WTC11 (cell line): ENCODE measurements around the gene SCN4A. TPM values are rescaled to one million over a fixed set of nuclear protein-coding genes. Genes with fewer than 3 reads are reported as not detected.

Experiments
- ATAC-seq: fragments of 200-7000 bp; cut with Tn5 transposase; 2 replicates; pipeline ENCODE4 v1.10.0; 2021; ENCODE audit warnings: mild to moderate bottlenecking, moderate library complexity
- CTCF ChIA-PET: fragments of 300-600 bp; sonication (Branson Sonifier 250); formaldehyde crosslinking; loops from one replicate; lab custom pipeline; 2021; ENCODE audit warnings: antibody characterized with exemption; lab: Charles Lee
- POLR2A ChIA-PET: fragments of 350-600 bp; sonication (Branson Sonifier 250); formaldehyde crosslinking; loops from one replicate; lab custom pipeline; 2021; ENCODE audit warnings: antibody characterized with exemption; lab: Charles Lee
- DNase-seq: peaks from one replicate; pipeline ENCODE4 v3.0.0; 2021; ENCODE audit warnings: low spot score
- H3K27ac Mint-ChIP-seq: 2 replicates; pipeline ENCODE4 v1.8.0; 2021; ENCODE audit warnings: mixed read lengths
- H3K27me3 Mint-ChIP-seq: 2 replicates; pipeline ENCODE4 v1.8.0; 2021; ENCODE audit warnings: low read depth, mild to moderate bottlenecking, moderate library complexity, mixed read lengths
- H3K36me3 Mint-ChIP-seq: 2 replicates; pipeline ENCODE4 v1.8.0; 2021; ENCODE audit warnings: mixed read lengths
- H3K4me1 Mint-ChIP-seq: 2 replicates; pipeline ENCODE4 v1.8.0; 2022; ENCODE audit warnings: mixed read lengths
- H3K4me3 Mint-ChIP-seq: 2 replicates; pipeline ENCODE4 v1.8.0; 2021; ENCODE audit warnings: mild to moderate bottlenecking, moderate library complexity, mixed read lengths
- H3K9me3 Mint-ChIP-seq: 2 replicates; pipeline ENCODE4 v1.8.0; 2021; ENCODE audit warnings: mixed read lengths
- ATF3 ChIP-seq: sonication (generic); formaldehyde crosslinking; conservative IDR thresholded peaks from 2 replicates; pipeline ENCODE4 v1.8.1; 2022; ENCODE audit warnings: mild to moderate bottlenecking, missing genetic modification reagents
- CREB1 ChIP-seq: sonication (generic); formaldehyde crosslinking; IDR thresholded peaks from 2 replicates; pipeline ENCODE4 v1.8.0; 2023; ENCODE audit warnings: mild to moderate bottlenecking, missing genetic modification reagents
- CTCF ChIP-seq: fragments of 200-600 bp; IDR thresholded peaks from 2 replicates; pipeline ENCODE4 v1.8.0; 2022; ENCODE audit warnings: antibody characterized with exemption
- FOXJ3 ChIP-seq: sonication (generic); formaldehyde crosslinking; IDR thresholded peaks from 2 replicates; pipeline ENCODE4 v1.9.0; 2021; ENCODE audit warnings: missing genetic modification reagents, mild to moderate bottlenecking, borderline replicate concordance
- FOXK1 ChIP-seq: sonication (generic); formaldehyde crosslinking; IDR thresholded peaks from 2 replicates; pipeline ENCODE4 v1.8.0; 2022; ENCODE audit warnings: mild to moderate bottlenecking, moderate library complexity, missing genetic modification reagents
- GRHL2 ChIP-seq: fragments of 250-450 bp; sonication (Bioruptor Pico); IDR thresholded peaks from 2 replicates; pipeline ENCODE4 v1.8.0; 2022; ENCODE audit warnings: mild to moderate bottlenecking, moderate library complexity; ENCODE audit not compliant: insufficient replicate concordance, severe bottlenecking
- IRF2 ChIP-seq: sonication (generic); formaldehyde crosslinking; IDR thresholded peaks from 2 replicates; pipeline ENCODE4 v1.8.0; 2022; ENCODE audit warnings: low read depth, missing genetic modification reagents, borderline replicate concordance
- JUN ChIP-seq: sonication (generic); formaldehyde crosslinking; IDR thresholded peaks from 2 replicates; pipeline ENCODE4 v1.8.0; 2023; ENCODE audit warnings: mild to moderate bottlenecking, missing genetic modification reagents
- MXD4 ChIP-seq: fragments of 250-450 bp; sonication (Bioruptor Pico); IDR thresholded peaks from 2 replicates; pipeline ENCODE4 v1.8.0; 2021; ENCODE audit warnings: mild to moderate bottlenecking, moderate library complexity, borderline replicate concordance
- MYBL2 ChIP-seq: sonication (generic); formaldehyde crosslinking; IDR thresholded peaks from 2 replicates; pipeline ENCODE4 v1.8.1; 2023; ENCODE audit warnings: mild to moderate bottlenecking, moderate library complexity, missing genetic modification reagents
- NFATC4 ChIP-seq: fragments of 250-450 bp; sonication (Bioruptor Pico); IDR thresholded peaks from 2 replicates; pipeline ENCODE4 v1.9.0; 2021; ENCODE audit warnings: mild to moderate bottlenecking
- NR2C2 ChIP-seq: sonication (generic); formaldehyde crosslinking; IDR thresholded peaks from 2 replicates; pipeline ENCODE4 v1.8.0; 2022; ENCODE audit warnings: mild to moderate bottlenecking, missing genetic modification reagents
- NR3C1 ChIP-seq: sonication (generic); formaldehyde crosslinking; conservative IDR thresholded peaks from 2 replicates; pipeline ENCODE4 v1.8.1; 2023; ENCODE audit warnings: low read depth, mild to moderate bottlenecking, missing genetic modification reagents
- RORB ChIP-seq: fragments of 250-450 bp; sonication (Bioruptor Pico); IDR thresholded peaks from 2 replicates; pipeline ENCODE4 v1.9.0; 2021; ENCODE audit warnings: mild to moderate bottlenecking
- SMAD3 ChIP-seq: sonication (generic); formaldehyde crosslinking; IDR thresholded peaks from 2 replicates; pipeline ENCODE4 v1.8.0; 2022; ENCODE audit warnings: missing genetic modification reagents, mild to moderate bottlenecking, borderline replicate concordance
- SMAD4 ChIP-seq: sonication (generic); formaldehyde crosslinking; IDR thresholded peaks from 2 replicates; pipeline ENCODE4 v1.8.0; 2022; ENCODE audit warnings: mild to moderate bottlenecking, missing genetic modification reagents
- TCF7 ChIP-seq: sonication (generic); formaldehyde crosslinking; IDR thresholded peaks from 2 replicates; pipeline ENCODE4 v1.8.0; 2022; ENCODE audit warnings: mild to moderate bottlenecking, low read depth, missing genetic modification reagents, moderate library complexity
- TEAD4 ChIP-seq: sonication (generic); formaldehyde crosslinking; IDR thresholded peaks from 2 replicates; pipeline ENCODE4 v1.8.0; 2022; ENCODE audit warnings: mild to moderate bottlenecking, missing genetic modification reagents
- ZNF138 ChIP-seq: sonication (generic); formaldehyde crosslinking; conservative IDR thresholded peaks from 2 replicates; pipeline ENCODE4 v1.8.1; 2022; ENCODE audit warnings: mild to moderate bottlenecking, moderate library complexity, missing genetic modification reagents
- ZNF219 ChIP-seq: sonication (generic); formaldehyde crosslinking; IDR thresholded peaks from 2 replicates; pipeline ENCODE4 v1.8.0; 2023; ENCODE audit warnings: missing genetic modification reagents, mild to moderate bottlenecking, borderline replicate concordance
- total RNA-seq: library from RNA; stranded (reverse); gene quantifications from 3 replicates; pipeline ENCODE4 v1.2.3, GENCODE V29; 2021
- TF ChIP-seq, protein P1 (sequence below): fragments of 250-450 bp; sonication (Bioruptor Pico); IDR thresholded peaks from 2 replicates; pipeline ENCODE4 v2.1.2; 2022; ENCODE audit warnings: mild to moderate bottlenecking, moderate library complexity
- TF ChIP-seq, protein P2 (sequence below): sonication (generic); formaldehyde crosslinking; IDR thresholded peaks from 2 replicates; pipeline ENCODE4 v1.8.1; 2022; ENCODE audit warnings: mild to moderate bottlenecking, missing genetic modification reagents, moderate library complexity, borderline replicate concordance
- TF ChIP-seq, protein P3 (sequence below): sonication (generic); formaldehyde crosslinking; IDR thresholded peaks from 2 replicates; pipeline ENCODE4 v1.8.0; 2022; ENCODE audit warnings: mild to moderate bottlenecking, missing genetic modification reagents
- TF ChIP-seq, protein P4 (sequence below): fragments of 250-450 bp; sonication (Bioruptor Pico); IDR thresholded peaks from 2 replicates; pipeline ENCODE4 v1.9.0; 2021; ENCODE audit warnings: mild to moderate bottlenecking
- TF ChIP-seq, protein P5 (sequence below): sonication (generic); formaldehyde crosslinking; IDR thresholded peaks from 2 replicates; pipeline ENCODE4 v1.8.1; 2023; ENCODE audit warnings: mild to moderate bottlenecking, missing genetic modification reagents, moderate library complexity
- TF ChIP-seq, protein P6 (sequence below): sonication (generic); formaldehyde crosslinking; IDR thresholded peaks from 2 replicates; pipeline ENCODE4 v1.8.1; 2022; ENCODE audit warnings: missing genetic modification reagents, borderline replicate concordance

Gene SCN4A
- total RNA-seq, 1 experiment from 2014 or later: 5.8 TPM

- TF ChIP-seq FOXK1 (CRISPR knock-in tag) (no peak), MXD4 (CRISPR knock-in tag) (no peak), ZNF138 (CRISPR knock-in tag) (no peak), NR3C1 (no peak), TCF7 (CRISPR knock-in tag) (no peak), TEAD4 (CRISPR knock-in tag) (no peak), SMAD3 (no peak), NR2C2 (CRISPR knock-in tag) (no peak), ATF3 (CRISPR knock-in tag) (no peak)
- TF ChIP-seq, protein P1, sequence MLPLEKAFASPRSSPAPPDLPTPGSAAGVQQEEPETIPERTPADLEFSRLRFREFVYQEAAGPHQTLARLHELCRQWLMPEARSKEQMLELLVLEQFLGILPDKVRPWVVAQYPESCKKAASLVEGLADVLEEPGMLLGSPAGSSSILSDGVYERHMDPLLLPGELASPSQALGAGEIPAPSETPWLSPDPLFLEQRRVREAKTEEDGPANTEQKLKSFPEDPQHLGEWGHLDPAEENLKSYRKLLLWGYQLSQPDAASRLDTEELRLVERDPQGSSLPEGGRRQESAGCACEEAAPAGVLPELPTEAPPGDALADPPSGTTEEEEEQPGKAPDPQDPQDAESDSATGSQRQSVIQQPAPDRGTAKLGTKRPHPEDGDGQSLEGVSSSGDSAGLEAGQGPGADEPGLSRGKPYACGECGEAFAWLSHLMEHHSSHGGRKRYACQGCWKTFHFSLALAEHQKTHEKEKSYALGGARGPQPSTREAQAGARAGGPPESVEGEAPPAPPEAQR (CRISPR knock-in tag): no peak
- TF ChIP-seq, protein P2, sequence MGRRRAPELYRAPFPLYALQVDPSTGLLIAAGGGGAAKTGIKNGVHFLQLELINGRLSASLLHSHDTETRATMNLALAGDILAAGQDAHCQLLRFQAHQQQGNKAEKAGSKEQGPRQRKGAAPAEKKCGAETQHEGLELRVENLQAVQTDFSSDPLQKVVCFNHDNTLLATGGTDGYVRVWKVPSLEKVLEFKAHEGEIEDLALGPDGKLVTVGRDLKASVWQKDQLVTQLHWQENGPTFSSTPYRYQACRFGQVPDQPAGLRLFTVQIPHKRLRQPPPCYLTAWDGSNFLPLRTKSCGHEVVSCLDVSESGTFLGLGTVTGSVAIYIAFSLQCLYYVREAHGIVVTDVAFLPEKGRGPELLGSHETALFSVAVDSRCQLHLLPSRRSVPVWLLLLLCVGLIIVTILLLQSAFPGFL (CRISPR knock-in tag): no peak
- TF ChIP-seq, protein P3, sequence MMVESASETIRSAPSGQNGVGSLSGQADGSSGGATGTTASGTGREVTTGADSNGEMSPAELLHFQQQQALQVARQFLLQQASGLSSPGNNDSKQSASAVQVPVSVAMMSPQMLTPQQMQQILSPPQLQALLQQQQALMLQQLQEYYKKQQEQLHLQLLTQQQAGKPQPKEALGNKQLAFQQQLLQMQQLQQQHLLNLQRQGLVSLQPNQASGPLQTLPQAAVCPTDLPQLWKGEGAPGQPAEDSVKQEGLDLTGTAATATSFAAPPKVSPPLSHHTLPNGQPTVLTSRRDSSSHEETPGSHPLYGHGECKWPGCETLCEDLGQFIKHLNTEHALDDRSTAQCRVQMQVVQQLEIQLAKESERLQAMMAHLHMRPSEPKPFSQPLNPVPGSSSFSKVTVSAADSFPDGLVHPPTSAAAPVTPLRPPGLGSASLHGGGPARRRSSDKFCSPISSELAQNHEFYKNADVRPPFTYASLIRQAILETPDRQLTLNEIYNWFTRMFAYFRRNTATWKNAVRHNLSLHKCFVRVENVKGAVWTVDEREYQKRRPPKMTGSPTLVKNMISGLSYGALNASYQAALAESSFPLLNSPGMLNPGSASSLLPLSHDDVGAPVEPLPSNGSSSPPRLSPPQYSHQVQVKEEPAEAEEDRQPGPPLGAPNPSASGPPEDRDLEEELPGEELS: no peak
- TF ChIP-seq, all 79 proteins: peak for 0
- POLR2A ChIA-PET: no interaction called here
These were observed 30.3 kb downstream of the SCN4A start for GRCh38 chr17:63942309-63942985.

DNA sequence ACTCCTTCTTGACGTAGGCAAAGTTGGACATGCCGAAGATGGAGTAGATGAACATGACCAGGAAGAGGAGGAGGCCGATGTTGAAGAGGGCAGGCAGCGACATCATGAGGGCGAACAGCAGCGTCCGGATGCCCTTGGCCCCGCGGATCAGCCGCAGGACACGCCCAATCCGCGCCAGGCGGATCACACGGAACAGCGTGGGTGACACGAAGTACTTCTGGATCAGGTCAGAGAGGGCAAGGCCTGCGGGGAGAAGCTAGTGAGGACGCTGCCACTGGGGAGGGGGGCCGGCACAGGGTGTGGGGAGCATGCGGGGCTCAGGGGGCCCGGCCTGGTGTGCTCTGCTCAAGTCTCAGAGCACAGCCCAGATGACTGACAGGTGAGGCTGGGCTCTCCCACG, 31.0 kb downstream of the SCN4A start:
- no peak for ATAC-seq
- no peaks in the 10 kb centered on the region; the same call in 1 of the 2 replicates for H3K36me3 Mint-ChIP-seq
- no peaks in the 10 kb centered on the region for H3K27me3 Mint-ChIP-seq
- no peak for DNase-seq
- no peak overlapping the region for H3K27ac Mint-ChIP-seq
- H3K4me1 Mint-ChIP-seq: peaks cover 7% of the 10 kb centered on the region
- ChIA-PET POLR2A (no interaction called here), CTCF (interaction anchor here (1.3 to 4.8 kb wide), 3 partner anchors 9 to 30 kb away, joined by 3 to 38 read pairs (median 5); partner anchors contain the start of genes CSHL1 and GH1)
- H3K4me3 Mint-ChIP-seq: no peak overlapping the region
- H3K9me3 Mint-ChIP-seq: no peaks in the 10 kb centered on the region
- TF ChIP-seq, protein P4, sequence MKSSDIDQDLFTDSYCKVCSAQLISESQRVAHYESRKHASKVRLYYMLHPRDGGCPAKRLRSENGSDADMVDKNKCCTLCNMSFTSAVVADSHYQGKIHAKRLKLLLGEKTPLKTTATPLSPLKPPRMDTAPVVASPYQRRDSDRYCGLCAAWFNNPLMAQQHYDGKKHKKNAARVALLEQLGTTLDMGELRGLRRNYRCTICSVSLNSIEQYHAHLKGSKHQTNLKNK: no peak
- TF ChIP-seq JUN (no peak), MYBL2 (no peak), IRF2 (CRISPR knock-in tag) (no peak), GRHL2 (CRISPR knock-in tag) (no peak), NFATC4 (CRISPR knock-in tag) (no peak), SMAD4 (CRISPR knock-in tag) (no peak), FOXJ3 (CRISPR knock-in tag) (no peak), TCF7 (CRISPR knock-in tag) (no peak), CREB1 (CRISPR knock-in tag) (no peak), CTCF (no peak), RORB (CRISPR knock-in tag) (no peak), ZNF219 (CRISPR knock-in tag) (no peak)
- TF ChIP-seq, protein P5, sequence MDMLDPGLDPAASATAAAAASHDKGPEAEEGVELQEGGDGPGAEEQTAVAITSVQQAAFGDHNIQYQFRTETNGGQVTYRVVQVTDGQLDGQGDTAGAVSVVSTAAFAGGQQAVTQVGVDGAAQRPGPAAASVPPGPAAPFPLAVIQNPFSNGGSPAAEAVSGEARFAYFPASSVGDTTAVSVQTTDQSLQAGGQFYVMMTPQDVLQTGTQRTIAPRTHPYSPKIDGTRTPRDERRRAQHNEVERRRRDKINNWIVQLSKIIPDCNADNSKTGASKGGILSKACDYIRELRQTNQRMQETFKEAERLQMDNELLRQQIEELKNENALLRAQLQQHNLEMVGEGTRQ (CRISPR knock-in tag): no peak
- TF ChIP-seq, protein P6, sequence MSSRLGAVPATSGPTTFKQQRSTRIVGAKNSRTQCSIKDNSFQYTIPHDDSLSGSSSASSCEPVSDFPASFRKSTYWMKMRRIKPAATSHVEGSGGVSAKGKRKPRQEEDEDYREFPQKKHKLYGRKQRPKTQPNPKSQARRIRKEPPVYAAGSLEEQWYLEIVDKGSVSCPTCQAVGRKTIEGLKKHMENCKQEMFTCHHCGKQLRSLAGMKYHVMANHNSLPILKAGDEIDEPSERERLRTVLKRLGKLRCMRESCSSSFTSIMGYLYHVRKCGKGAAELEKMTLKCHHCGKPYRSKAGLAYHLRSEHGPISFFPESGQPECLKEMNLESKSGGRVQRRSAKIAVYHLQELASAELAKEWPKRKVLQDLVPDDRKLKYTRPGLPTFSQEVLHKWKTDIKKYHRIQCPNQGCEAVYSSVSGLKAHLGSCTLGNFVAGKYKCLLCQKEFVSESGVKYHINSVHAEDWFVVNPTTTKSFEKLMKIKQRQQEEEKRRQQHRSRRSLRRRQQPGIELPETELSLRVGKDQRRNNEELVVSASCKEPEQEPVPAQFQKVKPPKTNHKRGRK (CRISPR knock-in tag): no peak

More at GRCh38 chr17:63942309-63942985, 30.3 kb downstream of the SCN4A start:
- Mint-ChIP-seq H3K36me3 (no peaks in the 10 kb centered on the region; the same call in 1 of the 2 replicates), H3K27me3 (no peaks in the 10 kb centered on the region), H3K27ac (peak overlapping the region; percentile 16; the same call in 1 of the 2 replicates), H3K4me1 (peaks cover 2% of the 10 kb centered on the region), H3K4me3 (no peak overlapping the region), H3K9me3 (no peaks in the 10 kb centered on the region)
- CTCF ChIA-PET: interaction anchor here (1.3 to 4.8 kb wide), 3 partner anchors 8 to 31 kb away, joined by 3 to 38 read pairs (median 5); partner anchors contain the start of genes CSHL1 and GH1
- no peak for ATAC-seq
- DNase-seq: no peak
